Measurements from ENCODE around the gene ELP4. TPM values are rescaled to one million over a fixed set of nuclear protein-coding genes. Genes with fewer than 3 reads are reported as not detected.

The ELP4 gene
- total RNA-seq, 1 donor from 2014 or later, result 21.7 TPM

DNA sequence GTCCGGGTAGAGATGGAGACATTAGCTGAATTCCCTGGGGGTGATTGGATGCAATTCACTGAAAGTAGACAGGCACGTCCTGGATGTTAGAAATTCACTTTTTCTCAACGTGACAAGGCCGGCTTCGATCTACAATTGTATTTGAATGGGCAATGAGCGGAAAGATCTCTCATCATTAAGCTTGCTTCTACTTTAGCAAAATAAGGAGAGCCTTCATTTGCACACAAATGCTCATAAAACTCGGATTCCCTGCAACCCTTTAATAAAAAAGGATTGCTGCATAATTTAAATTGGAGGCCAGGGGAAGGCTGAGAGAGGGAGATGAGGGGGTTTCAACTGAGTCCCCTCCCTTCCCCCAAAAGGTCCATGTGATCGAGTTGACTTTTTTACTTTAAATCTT lies 312.2 kb downstream of the ELP4 start:
- Mint-ChIP-seq H3K4me3 (no peak overlapping the region), H3K27me3 (peaks cover 96% of the 10 kb centered on the region), H3K9me3 (no peaks in the 10 kb centered on the region), H3K4me1 (ENCODE audit: unreplicated experiment) (peaks cover 5% of the 10 kb centered on the region), H3K27ac (no peak overlapping the region), H3K36me3 (no peaks in the 10 kb centered on the region)
- TF ChIP-seq, protein P1, sequence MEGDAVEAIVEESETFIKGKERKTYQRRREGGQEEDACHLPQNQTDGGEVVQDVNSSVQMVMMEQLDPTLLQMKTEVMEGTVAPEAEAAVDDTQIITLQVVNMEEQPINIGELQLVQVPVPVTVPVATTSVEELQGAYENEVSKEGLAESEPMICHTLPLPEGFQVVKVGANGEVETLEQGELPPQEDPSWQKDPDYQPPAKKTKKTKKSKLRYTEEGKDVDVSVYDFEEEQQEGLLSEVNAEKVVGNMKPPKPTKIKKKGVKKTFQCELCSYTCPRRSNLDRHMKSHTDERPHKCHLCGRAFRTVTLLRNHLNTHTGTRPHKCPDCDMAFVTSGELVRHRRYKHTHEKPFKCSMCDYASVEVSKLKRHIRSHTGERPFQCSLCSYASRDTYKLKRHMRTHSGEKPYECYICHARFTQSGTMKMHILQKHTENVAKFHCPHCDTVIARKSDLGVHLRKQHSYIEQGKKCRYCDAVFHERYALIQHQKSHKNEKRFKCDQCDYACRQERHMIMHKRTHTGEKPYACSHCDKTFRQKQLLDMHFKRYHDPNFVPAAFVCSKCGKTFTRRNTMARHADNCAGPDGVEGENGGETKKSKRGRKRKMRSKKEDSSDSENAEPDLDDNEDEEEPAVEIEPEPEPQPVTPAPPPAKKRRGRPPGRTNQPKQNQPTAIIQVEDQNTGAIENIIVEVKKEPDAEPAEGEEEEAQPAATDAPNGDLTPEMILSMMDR (conservative IDR thresholded peaks at IDR 0.05), result no peak
- DNase-seq (ENCODE audit: extremely low spot score, unreplicated experiment), result no peak

GRCh38 chr11:31822175-31822926 lies 312.8 kb downstream of the ELP4 start:
- Mint-ChIP-seq H3K27ac (no peak overlapping the region), H3K27me3 (peaks cover 96% of the 10 kb centered on the region), H3K36me3 (no peaks in the 10 kb centered on the region), H3K4me1 (ENCODE audit: unreplicated experiment) (peaks cover 7% of the 10 kb centered on the region), H3K4me3 (no peak overlapping the region), H3K9me3 (no peaks in the 10 kb centered on the region)
- DNase-seq (ENCODE audit: extremely low spot score, unreplicated experiment), result no peak
- TF ChIP-seq, protein P1 (conservative IDR thresholded peaks at IDR 0.05), result no peak

GRCh38 chr11:31822927-31823643 lies 313.5 kb downstream of the ELP4 start:
- no peaks in the 10 kb centered on the region for H3K9me3 Mint-ChIP-seq
- no peaks in the 10 kb centered on the region for H3K36me3 Mint-ChIP-seq
- TF ChIP-seq, protein P1 (conservative IDR thresholded peaks at IDR 0.05), result no peak
- H3K27ac Mint-ChIP-seq, result no peak overlapping the region
- peaks cover 14% of the 10 kb centered on the region for H3K4me1 Mint-ChIP-seq (ENCODE audit: unreplicated experiment)
- DNase-seq (ENCODE audit: extremely low spot score, unreplicated experiment), result no peak
- no peak overlapping the region for H3K4me3 Mint-ChIP-seq
- peaks cover 97% of the 10 kb centered on the region for H3K27me3 Mint-ChIP-seq

- no peak overlapping the region for H3K27ac Mint-ChIP-seq
- no peaks in the 10 kb centered on the region for H3K9me3 Mint-ChIP-seq
- H3K4me1 Mint-ChIP-seq (ENCODE audit: unreplicated experiment), result peaks cover 15% of the 10 kb centered on the region
- H3K36me3 Mint-ChIP-seq, result no peaks in the 10 kb centered on the region
- peaks cover 93% of the 10 kb centered on the region for H3K27me3 Mint-ChIP-seq
- no peak for DNase-seq (ENCODE audit: extremely low spot score, unreplicated experiment)
- no peak overlapping the region for H3K4me3 Mint-ChIP-seq
- TF ChIP-seq, protein P1 (conservative IDR thresholded peaks at IDR 0.05), result no peak
Measured at GRCh38 chr11:31823644-31824331, 314.2 kb downstream of the ELP4 start.

DNA sequence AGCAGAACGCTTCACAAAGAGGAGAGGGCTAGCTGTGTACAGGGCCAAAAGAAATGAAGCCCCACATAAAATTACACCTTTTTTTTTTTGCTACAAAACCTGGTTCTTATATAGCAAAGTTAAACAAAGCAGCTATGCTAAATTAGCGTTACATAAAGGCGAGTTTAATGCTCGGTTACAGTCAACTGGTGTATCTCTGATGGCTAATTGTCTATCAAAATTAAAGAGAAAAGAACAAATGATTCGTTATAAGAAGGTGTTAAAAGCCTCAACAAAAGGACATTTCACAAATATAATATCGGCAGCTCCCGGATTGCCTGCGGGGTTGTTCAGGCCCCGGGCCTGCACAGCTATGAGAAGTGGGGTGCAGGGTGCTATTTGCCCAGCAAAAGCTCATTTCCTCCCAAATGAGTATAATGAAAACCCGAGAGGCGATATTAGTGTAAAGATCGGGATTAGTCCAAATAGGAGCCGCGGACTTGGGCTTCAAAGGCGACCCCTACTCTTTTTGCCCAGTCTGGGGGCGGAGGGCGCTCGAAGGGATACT lies 314.8 kb downstream of the ELP4 start:
- H3K4me1 Mint-ChIP-seq (ENCODE audit: unreplicated experiment), result peaks cover 15% of the 10 kb centered on the region
- H3K36me3 Mint-ChIP-seq, result no peaks in the 10 kb centered on the region
- H3K4me3 Mint-ChIP-seq, result no peak overlapping the region
- H3K9me3 Mint-ChIP-seq, result no peaks in the 10 kb centered on the region
- peaks cover 87% of the 10 kb centered on the region for H3K27me3 Mint-ChIP-seq
- DNase-seq (ENCODE audit: extremely low spot score, unreplicated experiment), result no peak
- no peak overlapping the region for H3K27ac Mint-ChIP-seq
- TF ChIP-seq, protein P1 (conservative IDR thresholded peaks at IDR 0.05), result no peak

Data from type B pancreatic cell (in vitro differentiated cells).